Heart left ventricle (tissue), 16 donors: ENCODE results near the gene ST7. TPM values are rescaled to one million over a fixed set of nuclear protein-coding genes. Genes with fewer than 3 reads are reported as not detected.

Experiments
- ATAC-seq, 4 donors: fragments of 200-7000 bp; cut with Tn5 transposase; one replicate each; pipeline ENCODE4 v1.9.1; 2020 to 2022; ENCODE audit warnings: moderate library complexity in 4 of 4, mild to moderate bottlenecking in 3 of 4, moderate number of reproducible peaks in 1 of 4
- DNase-seq, 5 donors: peaks; one replicate each; pipeline ENCODE4 v3.0.0-alpha.2; 2020
- H3K27ac ChIP-seq, 12 donors: fragments of 200-600 bp; sonication (generic) in 4 of 12; one replicate each; pipeline versions ENCODE4 v1.5.0 to v1.8.0; 2016 to 2022; ENCODE audit warnings: mild to moderate bottlenecking in 2 of 12
- H3K27me3 ChIP-seq, 9 donors: fragments of 200-600 bp; sonication (generic) in 2 of 9; one replicate each; pipeline versions ENCODE4 v1.5.1 to v1.8.0; 2016 to 2022; ENCODE audit warnings: mild to moderate bottlenecking in 3 of 9
- H3K36me3 ChIP-seq, 9 donors: fragments of 200-600 bp; sonication (generic) in 2 of 9; one replicate each; pipeline versions ENCODE4 v1.5.0 to v1.8.0; 2018 to 2022; ENCODE audit warnings: mild to moderate bottlenecking in 2 of 9
- H3K4me1 ChIP-seq, 12 donors: fragments of 200-600 bp; sonication (generic) in 4 of 12; one replicate each; pipeline versions ENCODE4 v1.5.0 to v1.8.0; 2016 to 2022; ENCODE audit warnings: mild to moderate bottlenecking in 3 of 12
- H3K4me3 ChIP-seq, 12 donors: fragments of 200-600 bp; sonication (generic) in 4 of 12; one replicate each; pipeline versions ENCODE4 v1.5.0 to v1.8.0; 2017 to 2022; ENCODE audit warnings: mild to moderate bottlenecking in 9 of 12, moderate library complexity in 4 of 12
- H3K9me3 ChIP-seq, 12 donors: fragments of 200-600 bp; sonication (generic) in 4 of 12; one replicate each; pipeline versions ENCODE4 v1.5.0 to v1.8.0; 2016 to 2022; ENCODE audit warnings: mild to moderate bottlenecking in 1 of 12
- POLR2A ChIP-seq, 2 donors: fragments of 450-650 bp; IDR thresholded peaks; one replicate each; pipeline ENCODE4 v1.6.1; 2017; ENCODE audit warnings: antibody characterized with exemption in 2 of 2, mild to moderate bottlenecking in 2 of 2, moderate library complexity in 2 of 2
- WGBS, 4 donors: extraction: QIAGEN DNeasy Blood & Tissue Kit in 2 of 4; methylation state at CpG; one replicate each; pipeline versions ENCODE4 v1.1.5 to v1.1.7; 2013 to 2018; 5-methylcytosine and 5-hydroxymethylcytosine counted together
- intact Hi-C, 10 donors: fragments of 100-400 bp; cut with DNase I; formaldehyde crosslinking; loops; one replicate each; pipeline versions ENCODE4 v1.11.1 to v1.14.2; 2022
- polyA plus RNA-seq, 2 donors: library from polyadenylated mRNA; stranded (reverse); fragments of 200-250 nt; gene quantifications; one replicate each; pipeline ENCODE4 v1.2.3, GENCODE V29; 2013
- total RNA-seq, 9 donors: library from RNA; depleted of rRNA in 2 of 9; stranded (reverse); fragments of >200 nt in 2 of 9; fragmentation: NEBNext Ultra II Directional in 3 of 9; extraction: Animal tissue kit (Norgen Biotek cat#: 25700) in 3 of 9; gene quantifications; one replicate each; pipeline versions ENCODE4 v1.1.0 to v1.2.4, GENCODE V29; 2016 to 2023
- TF ChIP-seq, protein P1 (sequence below), 12 donors: fragments of 200-600 bp; sonication (generic) in 4 of 12; IDR thresholded peaks; one replicate each; pipeline versions ENCODE4 v1.5.0 to v1.8.0; 2018 to 2022; ENCODE audit warnings: antibody characterized with exemption in 12 of 12, mild to moderate bottlenecking in 5 of 12
- donor health status: ischemic (EF 13 %, LVEDD 7.1; RV severe dilation, severe dysfunction).
- donor health status: healthy with polysubstance abuse.
- donor health status: DM: no; HTN: yes; CAD: no.
- donor health status: DM: no; HTN: no; CAD: no.
- donor health status: ischemic (EF 25% LVEDD 6.9; RV normal size, moderate dysfunction).
- donor health status: ischemic (EF 25% LVEDD 5.7; RV mildly dilated, moderate dysfunction).
- donor health status: healthy.
- donor health status: DM: yes; HTN: yes; CAD: no.
- donor health status: ischemic (EF 35%, LVEDD 5.7; RV mildly dilated, moderate dysfunction).
- donor health status: nonischemic (EF 11% LVEDD 7.7; RV severe dilation, severe dysfunction).
- donor health status: DM: yes; HTN: yes; CAD: no.
- donor health status: PGD.
- donor health status: ischemic (EF 29% LVEDD 5.4; RV normal size, mild dysfunction).
- donor health status: nonischemic (EF 23%, LVEDD 6.1; RV moderate dilation, normal function).

ST7 gene
- total and polyA plus RNA-seq, 11 donors, result 16.0 to 41.3 (median 25.5) TPM

DNA sequence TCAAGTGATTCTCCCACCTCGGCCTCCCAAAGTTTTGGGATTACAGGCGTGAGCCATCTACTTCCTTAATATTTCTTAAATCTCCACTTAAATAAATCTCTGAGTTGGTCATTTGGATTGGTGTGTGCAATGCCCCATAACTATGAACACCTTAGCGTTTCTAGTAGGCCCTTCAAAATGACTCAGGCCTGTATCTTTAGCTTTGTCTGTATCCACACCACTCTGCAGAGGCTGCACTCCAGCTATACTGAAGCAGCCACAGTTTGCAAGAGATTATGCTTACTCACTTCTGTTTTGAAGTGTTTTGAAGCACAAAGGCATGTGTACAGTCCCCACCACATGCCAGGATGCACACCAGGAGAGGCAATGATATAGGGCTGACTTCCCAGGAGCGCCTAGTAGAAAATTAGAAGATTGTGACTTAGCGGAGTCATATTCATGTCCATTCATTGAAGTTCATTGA is 2.4 kb upstream of the ST7 start:
- intact Hi-C loops, result no loop called here
- no peak for TF ChIP-seq POLR2A (IDR thresholded peaks at IDR 0.05)
- Histone ChIP-seq H3K9me3 (no peaks in the 10 kb centered on the region), H3K4me1 (peaks cover 3 to 37% (median 26%) of the 10 kb centered on the region in 12 donors), H3K27ac (peak overlapping the region in 10 of 12 donors; percentile 33 to 100 (median 89)), H3K4me3 (no peak overlapping the region), H3K27me3 (no peaks in the 10 kb centered on the region), H3K36me3 (no peaks in the 10 kb centered on the region)
- ATAC-seq, result no peak
- DNase-seq, result no peak
- WGBS, 4 donors, result 85 to 90% (median 88%) methylated on average over 5 of the region's 5 CpGs

- WGBS, 4 donors, result 92 to 96% (median 94%) methylated on average over 17 of the region's 17 CpGs
- H3K4me3 ChIP-seq, result no peak overlapping the region
Observed at GRCh38 chr7:116951366-116952292, 1.7 kb upstream of the ST7 start.

GRCh38 chr7:116952635-116953371 is 498 bp upstream of the ST7 start:
- intact Hi-C loops, result no loop called here
- Histone ChIP-seq H3K9me3 (no peaks in the 10 kb centered on the region), H3K36me3 (no peaks in the 10 kb centered on the region), H3K27ac (peak overlapping the region; percentile 98 to 100 (median 99)), H3K27me3 (no peaks in the 10 kb centered on the region), H3K4me1 (peaks cover 5 to 45% (median 34%) of the 10 kb centered on the region in 12 donors), H3K4me3 (peak overlapping the region; percentile 19 to 99 (median 94))
- 2 to 4% (median 4%) methylated on average over 24 to 25 of the region's 25 CpGs for WGBS, 4 donors
- ATAC-seq, result no peak
- TF ChIP-seq, protein P1, sequence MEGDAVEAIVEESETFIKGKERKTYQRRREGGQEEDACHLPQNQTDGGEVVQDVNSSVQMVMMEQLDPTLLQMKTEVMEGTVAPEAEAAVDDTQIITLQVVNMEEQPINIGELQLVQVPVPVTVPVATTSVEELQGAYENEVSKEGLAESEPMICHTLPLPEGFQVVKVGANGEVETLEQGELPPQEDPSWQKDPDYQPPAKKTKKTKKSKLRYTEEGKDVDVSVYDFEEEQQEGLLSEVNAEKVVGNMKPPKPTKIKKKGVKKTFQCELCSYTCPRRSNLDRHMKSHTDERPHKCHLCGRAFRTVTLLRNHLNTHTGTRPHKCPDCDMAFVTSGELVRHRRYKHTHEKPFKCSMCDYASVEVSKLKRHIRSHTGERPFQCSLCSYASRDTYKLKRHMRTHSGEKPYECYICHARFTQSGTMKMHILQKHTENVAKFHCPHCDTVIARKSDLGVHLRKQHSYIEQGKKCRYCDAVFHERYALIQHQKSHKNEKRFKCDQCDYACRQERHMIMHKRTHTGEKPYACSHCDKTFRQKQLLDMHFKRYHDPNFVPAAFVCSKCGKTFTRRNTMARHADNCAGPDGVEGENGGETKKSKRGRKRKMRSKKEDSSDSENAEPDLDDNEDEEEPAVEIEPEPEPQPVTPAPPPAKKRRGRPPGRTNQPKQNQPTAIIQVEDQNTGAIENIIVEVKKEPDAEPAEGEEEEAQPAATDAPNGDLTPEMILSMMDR (IDR thresholded peaks at IDR 0.05), result no peak
- TF ChIP-seq POLR2A (IDR thresholded peaks at IDR 0.05), result no peak
- peak in 4 of 5 donors; percentile 54 to 76 (median 58) for DNase-seq

More at GRCh38 chr7:116951366-116952292, 1.7 kb upstream of the ST7 start:
- intact Hi-C loops, result no loop called here
- Histone ChIP-seq H3K27ac (peak overlapping the region; percentile 98 to 100 (median 99)), H3K36me3 (no peaks in the 10 kb centered on the region), H3K4me1 (peaks cover 5 to 44% (median 33%) of the 10 kb centered on the region in 12 donors), H3K9me3 (no peaks in the 10 kb centered on the region), H3K27me3 (no peaks in the 10 kb centered on the region)
- ATAC-seq (no peak), DNase-seq (no peak)
- TF ChIP-seq, protein P1 (IDR thresholded peaks at IDR 0.05), result no peak
- no peak for TF ChIP-seq POLR2A (IDR thresholded peaks at IDR 0.05)

DNA sequence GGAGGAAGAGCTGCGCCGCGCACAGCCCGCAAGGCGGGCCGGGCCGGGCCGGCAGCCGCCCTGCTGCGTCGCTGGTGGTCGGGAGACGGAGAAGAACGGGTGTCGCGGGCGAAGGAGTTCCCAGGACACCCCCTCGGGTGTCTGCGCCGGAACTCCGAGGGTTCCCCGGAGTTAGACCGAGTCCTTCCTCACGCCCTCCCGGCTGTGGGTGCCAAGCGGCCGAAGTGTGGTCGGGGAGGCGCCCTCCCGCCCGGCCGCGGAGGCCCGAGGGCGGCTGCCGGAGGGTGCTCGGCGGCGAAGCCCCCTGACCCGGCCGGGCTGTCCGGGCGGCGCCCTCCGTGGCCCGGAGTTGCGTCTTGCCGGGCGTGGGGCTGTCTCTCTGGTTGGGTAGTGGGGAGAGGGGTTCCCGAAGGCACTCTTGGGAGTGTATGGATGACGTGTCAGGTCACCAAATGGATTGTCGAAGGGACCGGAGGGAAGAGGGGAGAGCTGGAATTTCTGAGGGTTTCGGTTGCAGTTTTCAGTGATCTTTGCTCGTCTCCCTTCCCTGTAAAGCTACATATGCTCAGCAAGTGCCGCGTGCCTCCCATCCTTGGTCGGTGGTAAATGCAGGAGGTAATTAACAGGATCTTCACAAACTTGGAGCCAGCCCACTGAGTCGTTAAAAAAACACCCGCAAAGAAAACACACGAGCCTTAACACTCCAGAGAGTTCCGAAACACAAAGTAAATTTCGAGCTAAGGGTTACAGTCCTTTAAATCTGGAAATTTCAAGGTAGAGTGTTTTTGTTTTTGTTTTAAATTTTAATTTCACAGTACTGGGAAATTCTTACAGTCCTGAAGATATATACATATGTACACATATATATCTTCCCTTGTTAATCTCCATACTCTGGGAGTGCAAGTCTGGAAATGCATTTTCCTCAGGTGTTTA is 871 bp downstream of the ST7 start:
- Histone ChIP-seq H3K4me3 (peak overlapping the region; percentile 67 to 99 (median 94)), H3K27me3 (no peaks in the 10 kb centered on the region), H3K36me3 (no peaks in the 10 kb centered on the region), H3K4me1 (peaks cover 5 to 48% (median 34%) of the 10 kb centered on the region in 12 donors), H3K27ac (peak overlapping the region; percentile 98 to 100 (median 99)), H3K9me3 (no peaks in the 10 kb centered on the region)
- DNase-seq, result peak; percentile 55 to 82 (median 64)
- peak; percentile 14 to 67 (median 64) for ATAC-seq
- peak in 1 of 2 donors; percentile 41 for TF ChIP-seq POLR2A (IDR thresholded peaks at IDR 0.05)
- TF ChIP-seq, protein P1 (IDR thresholded peaks at IDR 0.05), result no peak
- WGBS, 4 donors, result 0 to 1% (median 0%) methylated on average over 22 to 63 of the region's 63 CpGs
- intact Hi-C loops, result no loop called here
